ENCODE data around the gene LRRC8A.
"Not testable (repeated sequence)": the region's sequence is repeated elsewhere in the genome, so short reads cannot be mapped to it uniquely, and the experiment has no call there.

LRRC8A gene

GRCh38 chr9:128947527-128948301 lies 65.8 kb downstream of the LRRC8A start, which contains the start of the genes DOLK and NUP188:
DOLK (minus strand) TSS chr9:128947603; CDS start chr9:128947303, 300 bp downstream.
NUP188 (plus strand) TSS chr9:128947699; CDS start chr9:128947720, 21 bp downstream.
- H3K27ac ChIP-seq (ENCODE audit: low read length) = peak within 1 kb of the TSS; percentile 59
- peaks cover 41% of the 10 kb centered on the region for H3K36me3 ChIP-seq (ENCODE audit: insufficient read depth, low read depth, low read length)
- H3K9me3 ChIP-seq (ENCODE audit: insufficient read depth, low read depth, low read length) = no peaks in the 10 kb centered on the region
- H3K9ac ChIP-seq (ENCODE audit: low read depth, low read length) = peak within 1 kb of the TSS; percentile 88
- no peaks in the 10 kb centered on the region for H3K27me3 ChIP-seq (ENCODE audit: insufficient read depth, low read length)
- peaks cover 6% of the 10 kb centered on the region for H3K4me1 ChIP-seq (ENCODE audit: insufficient read depth, low read length)
- H3K4me3 ChIP-seq (ENCODE audit: low read length) = peak within 1 kb of the TSS; percentile 89

GRCh38 chr9:128961403-128961802 lies 79.5 kb downstream of the LRRC8A start:
- peaks cover 90% of the 10 kb centered on the region for H3K36me3 ChIP-seq (ENCODE audit: insufficient read depth, low read depth, low read length)
- H3K27me3 ChIP-seq (ENCODE audit: insufficient read depth, low read length); H3K27ac ChIP-seq (ENCODE audit: low read length); H3K4me1 ChIP-seq (ENCODE audit: insufficient read depth, low read length); H3K4me3 ChIP-seq (ENCODE audit: low read length); H3K9me3 ChIP-seq (ENCODE audit: insufficient read depth, low read depth, low read length); H3K9ac ChIP-seq (ENCODE audit: low read depth, low read length): not testable (repeated sequence)

Data from iPS-20b (cell line).